Measurements from ENCODE around the gene MOSMO.

MOSMO gene

DNA sequence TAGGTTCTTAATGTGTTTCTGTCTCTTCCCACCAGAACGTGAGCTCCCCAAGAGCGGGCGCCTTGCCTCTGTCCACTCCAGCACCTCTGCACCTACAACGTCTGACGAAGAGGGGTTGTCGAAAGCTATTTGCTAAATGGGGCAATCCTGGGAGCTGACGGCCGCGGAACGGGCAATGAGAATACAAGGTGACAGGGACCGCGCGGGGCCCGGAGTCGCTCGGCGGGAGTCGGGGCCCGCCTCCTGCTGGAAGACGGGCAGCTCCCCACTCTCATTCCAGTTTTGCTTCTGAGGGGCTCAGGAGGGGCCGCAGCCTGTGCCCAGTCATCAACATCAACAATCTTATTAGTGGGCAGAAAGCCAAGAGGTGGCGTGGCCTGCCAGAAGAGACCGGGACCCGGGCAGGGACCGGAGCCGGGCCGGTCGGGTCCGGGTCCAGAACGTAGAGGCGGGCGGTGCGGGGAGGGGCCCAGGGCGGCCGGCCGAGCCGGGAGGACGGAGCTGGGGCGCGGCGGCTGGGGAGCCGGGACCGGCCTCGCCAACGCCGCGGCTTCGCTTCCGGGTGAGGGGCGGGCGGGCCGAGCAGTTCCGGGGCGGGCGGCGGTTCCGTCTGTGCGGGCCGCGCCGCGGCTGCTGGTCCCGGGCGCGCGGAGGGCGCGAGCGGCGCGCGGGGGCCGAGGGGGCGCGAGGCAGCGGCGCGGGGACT lies at the start of gene MOSMO:
TSS of gene MOSMO (plus strand) at position 603 of the 706 bp plus-strand sequence. CDS start 191 bp downstream, outside the sequence.
- Histone ChIP-seq H3K4me1 (ENCODE audit: control insufficient read depth, insufficient read depth, low read length) (no peaks in the 10 kb centered on the region), H3K36me3 (ENCODE audit: control insufficient read depth, insufficient read depth, low read length) (no peaks in the 10 kb centered on the region), H3K27me3 (ENCODE audit: control insufficient read depth, insufficient read depth, low read length) (peaks cover 3% of the 10 kb centered on the region), H3K9ac (ENCODE audit: low read depth, low read length) (peak within 1 kb of the TSS; percentile 68), H3K4me3 (ENCODE audit: low read depth, low read length) (peak within 1 kb of the TSS; percentile 56), H3K9me3 (ENCODE audit: control insufficient read depth, insufficient read depth, low read length) (no peaks in the 10 kb centered on the region)

DNA sequence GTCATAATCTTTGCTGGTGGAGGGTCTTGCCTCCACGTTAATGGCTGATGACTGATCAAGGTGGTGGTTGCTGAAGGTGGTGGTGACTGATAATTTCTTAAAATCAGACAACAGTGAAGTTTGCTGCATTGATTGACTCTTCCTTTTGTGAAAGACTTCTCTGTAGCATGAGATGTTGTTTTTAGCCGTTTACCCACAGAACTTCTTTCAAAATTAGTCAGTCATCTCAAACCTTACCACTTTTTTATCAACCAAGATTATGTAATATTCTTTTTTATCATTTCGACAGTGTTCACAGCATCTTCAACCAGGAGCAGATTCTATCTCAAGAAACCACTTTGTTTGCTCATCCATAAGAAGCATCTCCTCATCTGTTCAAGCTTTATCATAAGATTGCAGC lies 48.9 kb upstream of the MOSMO start:
- H3K36me3 ChIP-seq (ENCODE audit: control insufficient read depth, insufficient read depth, low read length), result peaks cover 32% of the 10 kb centered on the region
- no peaks in the 10 kb centered on the region for H3K9me3 ChIP-seq (ENCODE audit: control insufficient read depth, insufficient read depth, low read length)
- H3K27me3 ChIP-seq (ENCODE audit: control insufficient read depth, insufficient read depth, low read length), result no peaks in the 10 kb centered on the region
- H3K4me3 ChIP-seq (ENCODE audit: low read depth, low read length), result no peak overlapping the region
- H3K4me1 ChIP-seq (ENCODE audit: control insufficient read depth, insufficient read depth, low read length), result no peaks in the 10 kb centered on the region
- no peak overlapping the region for H3K9ac ChIP-seq (ENCODE audit: low read depth, low read length)

DNA sequence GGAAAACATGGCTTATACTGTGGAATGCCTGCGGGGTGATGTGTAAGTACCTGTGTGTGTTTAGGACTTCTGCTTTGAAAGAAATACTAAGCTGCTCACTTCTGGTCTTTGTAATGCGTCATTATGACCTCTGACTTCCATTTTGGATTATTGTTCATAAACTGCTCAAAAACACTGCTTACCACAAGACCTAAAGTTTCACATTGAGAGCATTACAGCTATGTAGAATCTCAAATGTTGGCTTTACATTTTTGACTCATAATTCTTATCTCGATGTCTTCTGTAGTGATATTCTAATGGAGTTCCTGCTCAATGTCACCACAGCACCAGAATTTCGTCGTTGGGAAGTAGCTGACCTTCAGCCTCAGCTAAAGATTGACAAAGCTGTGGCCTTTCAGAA lies 45.4 kb upstream of the MOSMO start:
- Histone ChIP-seq H3K4me3 (ENCODE audit: low read depth, low read length) (no peak overlapping the region), H3K9me3 (ENCODE audit: control insufficient read depth, insufficient read depth, low read length) (no peaks in the 10 kb centered on the region), H3K4me1 (ENCODE audit: control insufficient read depth, insufficient read depth, low read length) (no peaks in the 10 kb centered on the region), H3K9ac (ENCODE audit: low read depth, low read length) (no peak overlapping the region), H3K36me3 (ENCODE audit: control insufficient read depth, insufficient read depth, low read length) (peaks cover 52% of the 10 kb centered on the region), H3K27me3 (ENCODE audit: control insufficient read depth, insufficient read depth, low read length) (no peaks in the 10 kb centered on the region)

DNA sequence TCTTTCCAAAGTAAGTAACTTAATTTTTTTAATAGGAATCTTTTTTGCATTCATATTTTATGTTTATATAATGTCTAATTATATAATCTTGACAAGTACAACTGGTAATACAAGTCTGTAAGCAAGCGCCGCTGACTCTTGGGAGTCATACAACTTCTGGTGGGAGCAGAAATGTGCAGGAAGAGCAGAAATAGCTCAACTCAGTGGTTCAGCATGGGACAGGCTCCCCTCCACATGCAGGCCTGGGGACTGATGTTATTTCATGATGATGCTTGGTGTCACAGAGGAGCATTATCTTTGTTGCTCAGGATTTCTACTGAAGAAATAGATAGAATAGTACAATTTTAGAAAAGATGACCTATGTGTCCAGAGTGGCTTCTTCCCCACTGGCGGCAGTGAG lies 44.0 kb upstream of the MOSMO start:
- H3K27me3 ChIP-seq (ENCODE audit: control insufficient read depth, insufficient read depth, low read length), result no peaks in the 10 kb centered on the region
- no peak overlapping the region for H3K9ac ChIP-seq (ENCODE audit: low read depth, low read length)
- no peak overlapping the region for H3K4me3 ChIP-seq (ENCODE audit: low read depth, low read length)
- no peaks in the 10 kb centered on the region for H3K4me1 ChIP-seq (ENCODE audit: control insufficient read depth, insufficient read depth, low read length)
- no peaks in the 10 kb centered on the region for H3K9me3 ChIP-seq (ENCODE audit: control insufficient read depth, insufficient read depth, low read length)
- H3K36me3 ChIP-seq (ENCODE audit: control insufficient read depth, insufficient read depth, low read length), result peaks cover 47% of the 10 kb centered on the region

DNA sequence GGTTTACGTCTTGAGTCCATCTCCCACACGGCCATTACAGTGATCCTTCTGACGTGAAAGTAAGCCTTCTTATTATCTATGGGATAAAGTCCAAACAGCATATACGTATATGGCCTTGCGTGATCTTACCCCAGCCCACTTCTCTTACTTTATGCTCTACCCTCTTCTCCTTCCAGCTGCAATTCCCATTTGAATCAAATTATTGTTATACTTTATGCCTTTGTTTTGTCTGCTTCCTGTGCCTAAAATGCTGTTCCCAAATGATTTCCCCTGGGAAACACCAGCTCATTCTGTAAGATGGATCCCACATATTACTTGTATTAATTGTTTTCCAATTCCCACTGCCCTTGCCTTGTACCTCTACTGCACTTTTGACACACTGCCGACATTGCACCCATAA lies 43.6 kb upstream of the MOSMO start:
- H3K27me3 ChIP-seq (ENCODE audit: control insufficient read depth, insufficient read depth, low read length), result no peaks in the 10 kb centered on the region
- H3K9me3 ChIP-seq (ENCODE audit: control insufficient read depth, insufficient read depth, low read length), result no peaks in the 10 kb centered on the region
- H3K4me1 ChIP-seq (ENCODE audit: control insufficient read depth, insufficient read depth, low read length), result no peaks in the 10 kb centered on the region
- no peak overlapping the region for H3K4me3 ChIP-seq (ENCODE audit: low read depth, low read length)
- peaks cover 42% of the 10 kb centered on the region for H3K36me3 ChIP-seq (ENCODE audit: control insufficient read depth, insufficient read depth, low read length)
- no peak overlapping the region for H3K9ac ChIP-seq (ENCODE audit: low read depth, low read length)

DNA sequence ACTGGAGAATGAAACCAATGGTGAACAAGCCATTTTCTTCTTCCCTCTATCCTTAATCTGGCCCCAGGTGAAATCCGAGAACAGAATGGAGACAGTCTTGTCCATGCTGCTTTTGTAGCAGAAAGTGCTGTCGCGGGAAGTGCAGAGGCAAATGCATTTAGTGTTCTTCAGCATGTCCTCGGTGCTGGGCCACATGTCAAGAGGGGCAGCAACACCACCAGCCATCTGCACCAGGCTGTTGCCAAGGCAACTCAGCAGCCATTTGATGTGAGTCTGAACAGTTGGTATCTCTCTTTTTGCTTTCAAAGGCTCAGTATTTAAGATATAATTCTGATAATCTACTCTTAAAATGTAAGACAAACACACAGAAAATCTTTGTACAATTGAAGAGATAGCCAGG lies 36.1 kb upstream of the MOSMO start:
- Histone ChIP-seq H3K9ac (ENCODE audit: low read depth, low read length) (no peak overlapping the region), H3K36me3 (ENCODE audit: control insufficient read depth, insufficient read depth, low read length) (peaks cover 36% of the 10 kb centered on the region), H3K9me3 (ENCODE audit: control insufficient read depth, insufficient read depth, low read length) (no peaks in the 10 kb centered on the region), H3K4me1 (ENCODE audit: control insufficient read depth, insufficient read depth, low read length) (no peaks in the 10 kb centered on the region), H3K4me3 (ENCODE audit: low read depth, low read length) (no peak overlapping the region), H3K27me3 (ENCODE audit: control insufficient read depth, insufficient read depth, low read length) (no peaks in the 10 kb centered on the region)

DNA sequence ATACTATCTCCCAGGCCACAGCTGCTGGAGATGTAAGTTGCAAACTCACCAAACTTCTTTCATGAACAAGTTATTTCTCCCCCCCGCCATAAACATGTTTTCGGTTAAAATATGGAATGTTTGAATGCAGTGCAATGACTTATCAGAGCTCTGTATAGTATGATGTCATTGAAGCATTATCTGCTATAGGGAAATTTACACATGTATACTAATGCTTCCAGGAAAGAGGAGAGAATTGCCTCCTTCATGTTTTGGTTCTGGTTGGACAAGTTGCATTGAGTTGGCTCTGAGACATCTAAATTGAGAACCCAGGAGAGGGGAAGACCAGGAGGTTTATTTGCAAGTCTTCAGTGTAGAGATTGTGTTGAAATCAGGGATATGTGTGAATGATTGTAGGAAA lies 34.0 kb upstream of the MOSMO start:
- Histone ChIP-seq H3K27me3 (ENCODE audit: control insufficient read depth, insufficient read depth, low read length) (no peaks in the 10 kb centered on the region), H3K4me3 (ENCODE audit: low read depth, low read length) (no peak overlapping the region), H3K36me3 (ENCODE audit: control insufficient read depth, insufficient read depth, low read length) (peaks cover 39% of the 10 kb centered on the region), H3K9ac (ENCODE audit: low read depth, low read length) (no peak overlapping the region), H3K9me3 (ENCODE audit: control insufficient read depth, insufficient read depth, low read length) (no peaks in the 10 kb centered on the region), H3K4me1 (ENCODE audit: control insufficient read depth, insufficient read depth, low read length) (no peaks in the 10 kb centered on the region)

DNA sequence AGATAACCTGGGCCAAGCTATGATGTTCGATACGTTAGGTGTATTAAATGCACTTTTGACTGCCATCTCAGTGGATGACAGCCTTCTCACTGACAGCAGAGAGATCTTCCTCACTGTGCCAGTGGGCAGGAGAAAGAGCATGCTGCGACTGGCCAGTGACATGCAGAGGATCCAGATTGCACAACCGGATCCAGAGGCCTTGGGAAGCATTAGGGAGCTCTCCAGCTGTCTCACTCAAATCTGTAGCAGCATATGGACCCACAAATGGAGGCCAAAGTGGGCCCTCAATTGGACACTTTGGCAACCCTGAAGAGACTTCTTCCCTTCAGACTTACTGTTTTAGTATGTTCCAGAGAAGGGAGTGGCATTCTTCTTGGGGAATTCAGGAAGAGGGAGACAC lies 27.9 kb upstream of the MOSMO start:
- no peak overlapping the region for H3K9ac ChIP-seq (ENCODE audit: low read depth, low read length)
- H3K4me3 ChIP-seq (ENCODE audit: low read depth, low read length), result no peak overlapping the region
- peaks cover 32% of the 10 kb centered on the region for H3K36me3 ChIP-seq (ENCODE audit: control insufficient read depth, insufficient read depth, low read length)
- H3K4me1 ChIP-seq (ENCODE audit: control insufficient read depth, insufficient read depth, low read length), result no peaks in the 10 kb centered on the region
- no peaks in the 10 kb centered on the region for H3K27me3 ChIP-seq (ENCODE audit: control insufficient read depth, insufficient read depth, low read length)
- H3K9me3 ChIP-seq (ENCODE audit: control insufficient read depth, insufficient read depth, low read length), result no peaks in the 10 kb centered on the region

DNA sequence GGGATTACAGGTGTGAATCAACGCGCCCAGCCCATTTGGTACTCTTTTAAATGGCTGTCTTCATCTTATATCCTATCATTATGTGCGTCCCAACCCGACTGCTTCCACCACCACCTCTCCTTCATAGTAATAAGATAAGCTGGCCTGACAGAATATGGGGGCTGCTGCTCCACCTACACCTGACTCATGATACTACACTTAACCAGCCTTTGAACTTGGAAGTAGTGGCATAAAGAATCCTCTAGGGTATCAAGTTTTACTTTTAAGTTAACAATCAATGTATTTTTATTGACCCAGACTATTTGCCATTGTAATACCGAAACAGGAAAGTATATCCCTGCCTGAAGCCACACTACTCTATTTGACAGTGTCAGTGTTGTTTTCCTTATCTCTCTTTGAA lies 25.8 kb upstream of the MOSMO start:
- H3K4me1 ChIP-seq (ENCODE audit: control insufficient read depth, insufficient read depth, low read length), result peaks cover 5% of the 10 kb centered on the region
- no peaks in the 10 kb centered on the region for H3K9me3 ChIP-seq (ENCODE audit: control insufficient read depth, insufficient read depth, low read length)
- no peaks in the 10 kb centered on the region for H3K27me3 ChIP-seq (ENCODE audit: control insufficient read depth, insufficient read depth, low read length)
- H3K9ac ChIP-seq (ENCODE audit: low read depth, low read length), result no peak overlapping the region
- no peak overlapping the region for H3K4me3 ChIP-seq (ENCODE audit: low read depth, low read length)
- peaks cover 25% of the 10 kb centered on the region for H3K36me3 ChIP-seq (ENCODE audit: control insufficient read depth, insufficient read depth, low read length)

DNA sequence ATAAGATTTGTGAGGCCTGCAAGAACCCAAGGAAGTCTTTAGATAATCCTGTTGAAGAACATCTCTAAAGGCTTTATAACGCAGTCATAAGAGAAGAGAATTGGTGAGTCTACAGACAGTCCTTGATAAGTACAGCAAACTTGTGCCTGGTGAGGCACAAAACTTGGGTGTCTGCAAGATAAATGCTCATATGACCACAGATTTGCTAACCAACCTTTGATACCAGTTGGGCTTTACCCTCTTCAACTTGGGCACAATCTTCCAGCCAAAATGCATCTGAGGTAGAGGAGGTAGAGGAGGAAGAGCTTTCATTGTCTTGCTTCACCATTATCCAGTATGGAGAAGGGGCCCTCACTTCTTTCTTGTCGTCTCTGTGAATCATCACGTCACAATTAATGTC lies 23.8 kb upstream of the MOSMO start:
- H3K4me3 ChIP-seq (ENCODE audit: low read depth, low read length), result no peak overlapping the region
- peaks cover 17% of the 10 kb centered on the region for H3K36me3 ChIP-seq (ENCODE audit: control insufficient read depth, insufficient read depth, low read length)
- peaks cover 5% of the 10 kb centered on the region for H3K4me1 ChIP-seq (ENCODE audit: control insufficient read depth, insufficient read depth, low read length)
- H3K27me3 ChIP-seq (ENCODE audit: control insufficient read depth, insufficient read depth, low read length), result no peaks in the 10 kb centered on the region
- H3K9ac ChIP-seq (ENCODE audit: low read depth, low read length), result no peak overlapping the region
- H3K9me3 ChIP-seq (ENCODE audit: control insufficient read depth, insufficient read depth, low read length), result no peaks in the 10 kb centered on the region

DNA sequence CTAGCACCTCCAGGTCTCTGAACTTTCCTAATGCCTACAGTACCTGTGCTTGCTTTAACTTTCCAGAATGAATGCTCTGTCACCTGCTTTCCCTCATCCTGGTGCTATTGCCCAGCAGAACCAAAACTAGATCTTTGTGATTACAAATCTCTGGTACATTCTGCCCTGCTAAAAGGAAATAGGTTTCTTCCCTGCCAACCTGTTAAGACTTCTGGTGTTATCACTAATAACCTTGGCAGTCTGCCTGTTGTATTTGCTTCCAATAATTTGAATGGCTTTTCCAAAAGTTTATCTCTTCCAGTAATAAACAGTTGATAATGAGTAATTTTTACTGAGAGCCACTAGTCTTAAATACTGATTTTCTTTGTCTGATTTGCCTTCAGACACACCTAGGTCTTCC lies 22.4 kb upstream of the MOSMO start:
- Histone ChIP-seq H3K4me1 (ENCODE audit: control insufficient read depth, insufficient read depth, low read length) (peaks cover 5% of the 10 kb centered on the region), H3K9me3 (ENCODE audit: control insufficient read depth, insufficient read depth, low read length) (no peaks in the 10 kb centered on the region), H3K27me3 (ENCODE audit: control insufficient read depth, insufficient read depth, low read length) (no peaks in the 10 kb centered on the region), H3K9ac (ENCODE audit: low read depth, low read length) (no peak overlapping the region), H3K36me3 (ENCODE audit: control insufficient read depth, insufficient read depth, low read length) (peaks cover 5% of the 10 kb centered on the region), H3K4me3 (ENCODE audit: low read depth, low read length) (no peak overlapping the region)

DNA sequence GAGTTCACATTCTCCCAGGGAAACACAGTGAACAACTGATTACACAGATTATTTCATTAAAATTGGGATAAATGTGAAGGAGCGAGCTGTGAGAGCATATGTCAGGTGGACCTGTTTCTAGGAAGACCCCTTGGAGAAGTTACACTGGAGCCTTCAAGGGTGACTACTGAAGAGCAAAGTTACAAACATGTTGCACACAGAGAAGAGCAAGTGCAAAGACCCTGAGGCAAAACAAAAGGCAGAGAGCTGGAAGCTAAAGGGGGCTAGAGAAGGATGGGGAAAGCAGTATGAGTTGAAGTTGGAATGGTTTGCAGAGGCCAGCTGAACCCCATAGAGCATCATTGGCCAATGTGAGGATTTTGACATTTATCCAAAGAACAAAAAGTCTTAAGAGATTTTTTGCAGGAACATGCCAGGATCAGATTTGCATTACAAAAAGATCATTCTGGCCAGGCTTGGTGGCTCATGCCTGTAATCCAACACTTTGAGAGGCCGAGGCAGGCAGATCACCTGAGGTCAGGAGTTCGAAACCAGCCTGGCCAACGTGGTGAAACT lies 21.1 kb upstream of the MOSMO start:
- no peaks in the 10 kb centered on the region for H3K27me3 ChIP-seq (ENCODE audit: control insufficient read depth, insufficient read depth, low read length)

More for the DNA sequence above, 21.1 kb upstream of the MOSMO start:
- no peaks in the 10 kb centered on the region for H3K9me3 ChIP-seq (ENCODE audit: control insufficient read depth, insufficient read depth, low read length)
- H3K9ac ChIP-seq (ENCODE audit: low read depth, low read length), result no peak overlapping the region
- no peaks in the 10 kb centered on the region for H3K36me3 ChIP-seq (ENCODE audit: control insufficient read depth, insufficient read depth, low read length)
- no peak overlapping the region for H3K4me3 ChIP-seq (ENCODE audit: low read depth, low read length)
- H3K4me1 ChIP-seq (ENCODE audit: control insufficient read depth, insufficient read depth, low read length), result peaks cover 5% of the 10 kb centered on the region

Data from iPS-15b (cell line).